Naive B cell (primary cell): ENCODE results near the gene EMD. TPM values are rescaled to one million over a fixed set of nuclear protein-coding genes. Genes with fewer than 3 reads are reported as not detected.

Experiments used
- ATAC-seq, 2 donors: fragments of 150-1000 bp; cut with Tn5 transposase; 2 replicates each; pipeline ENCODE4 v1.10.0; 2021; ENCODE audit warnings: low read depth in 2 of 2, mild to moderate bottlenecking in 2 of 2, moderate library complexity in 2 of 2
- DNase-seq: peaks from one replicate; pipeline ENCODE4 v3.0.0; 2022
- H3K27ac Mint-ChIP-seq, 6 donors: one replicate each; pipeline ENCODE4 v1.8.0; 2020 to 2022; ENCODE audit warnings: mild to moderate bottlenecking in 6 of 6, mixed read lengths in 6 of 6, moderate library complexity in 5 of 6, inconsistent platforms in 2 of 6
- H3K27me3 Mint-ChIP-seq, 3 donors: one replicate each; pipeline ENCODE4 v1.8.0; 2021 to 2022; ENCODE audit warnings: mixed read lengths in 3 of 3, mild to moderate bottlenecking in 1 of 3
- H3K36me3 Mint-ChIP-seq, 2 donors: one replicate each; pipeline ENCODE4 v1.8.0; 2020 to 2022; ENCODE audit warnings: mixed read lengths in 2 of 2, inconsistent platforms in 1 of 2, mild to moderate bottlenecking in 1 of 2
- H3K4me1 Mint-ChIP-seq, 3 donors: one replicate each; pipeline ENCODE4 v1.8.0; 2020 to 2022; ENCODE audit warnings: mixed read lengths in 3 of 3, inconsistent platforms in 1 of 3, mild to moderate bottlenecking in 1 of 3, moderate library complexity in 1 of 3
- H3K4me3 Mint-ChIP-seq, 8 donors: one replicate each; pipeline ENCODE4 v1.8.0; 2020 to 2022; ENCODE audit warnings: mild to moderate bottlenecking in 8 of 8, mixed read lengths in 8 of 8, moderate library complexity in 8 of 8, inconsistent platforms in 2 of 8
- H3K9me3 Mint-ChIP-seq, 7 donors: one replicate each; pipeline ENCODE4 v1.8.0; 2020 to 2022; ENCODE audit warnings: mixed read lengths in 7 of 7, mild to moderate bottlenecking in 5 of 7, inconsistent platforms in 2 of 7, moderate library complexity in 1 of 7
- polyA plus RNA-seq, 6 donors: library from polyadenylated mRNA; unstranded; fragments of 300-500 nt; fragmentation: Illumina TruSeq; gene quantifications; one replicate each; pipeline ENCODE4 v1.2.3, GENCODE V29; 2021; ENCODE audit warnings: low read depth in 6 of 6

Gene EMD
- polyA plus RNA-seq, 6 donors from 2014 or later: 25.0 to 29.6 (median 27.2) TPM

DNA sequence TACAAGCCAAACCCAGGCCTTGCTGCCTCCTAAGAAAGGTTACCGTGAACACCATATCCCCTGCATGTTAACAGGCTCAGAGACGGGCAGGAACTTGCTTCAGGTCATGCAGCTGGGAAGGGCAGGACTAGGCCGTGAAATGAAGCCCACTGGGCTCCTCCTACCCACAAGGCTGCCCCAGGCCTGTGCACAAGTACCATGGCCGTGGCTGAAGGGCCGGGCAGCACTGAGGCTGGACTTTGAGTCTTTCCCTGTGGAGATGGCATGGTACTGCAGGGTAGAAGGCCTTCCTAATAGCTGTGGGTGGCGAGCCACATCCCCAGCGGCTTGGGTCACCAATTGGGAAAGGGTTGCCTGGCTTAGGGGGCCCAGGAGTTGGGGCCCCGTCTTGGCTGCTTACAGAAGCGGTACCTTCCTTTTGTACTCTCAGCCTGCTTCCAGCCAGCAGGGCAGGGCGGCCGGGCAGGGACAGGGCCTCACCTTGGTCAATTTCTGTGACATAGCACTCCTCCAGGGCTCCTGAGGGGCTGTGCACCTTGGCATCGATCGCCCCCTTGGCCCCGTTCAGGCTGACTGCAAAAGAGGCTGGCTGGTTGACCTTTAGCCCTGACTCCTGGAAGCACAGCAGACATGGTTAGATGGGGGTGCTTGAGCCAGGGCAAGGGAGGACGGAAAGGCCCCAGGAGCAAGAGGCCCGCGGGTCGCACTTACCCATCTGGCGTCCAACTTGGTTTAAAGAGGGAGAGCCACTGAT lies 28.5 kb upstream of the EMD start:
- Mint-ChIP-seq H3K27ac (peak overlapping the region in 3 of 6 donors; percentile 66 to 82 (median 77)), H3K4me1 (peaks cover 16 to 31% (median 22%) of the 10 kb centered on the region in 3 donors), H3K27me3 (no peaks in the 10 kb centered on the region), H3K36me3 (no peaks in the 10 kb centered on the region), H3K4me3 (peak overlapping the region in 6 of 8 donors; percentile 29 to 67 (median 46)), H3K9me3 (no peaks in the 10 kb centered on the region)
- no peak for DNase-seq
- ATAC-seq: no peak

DNA sequence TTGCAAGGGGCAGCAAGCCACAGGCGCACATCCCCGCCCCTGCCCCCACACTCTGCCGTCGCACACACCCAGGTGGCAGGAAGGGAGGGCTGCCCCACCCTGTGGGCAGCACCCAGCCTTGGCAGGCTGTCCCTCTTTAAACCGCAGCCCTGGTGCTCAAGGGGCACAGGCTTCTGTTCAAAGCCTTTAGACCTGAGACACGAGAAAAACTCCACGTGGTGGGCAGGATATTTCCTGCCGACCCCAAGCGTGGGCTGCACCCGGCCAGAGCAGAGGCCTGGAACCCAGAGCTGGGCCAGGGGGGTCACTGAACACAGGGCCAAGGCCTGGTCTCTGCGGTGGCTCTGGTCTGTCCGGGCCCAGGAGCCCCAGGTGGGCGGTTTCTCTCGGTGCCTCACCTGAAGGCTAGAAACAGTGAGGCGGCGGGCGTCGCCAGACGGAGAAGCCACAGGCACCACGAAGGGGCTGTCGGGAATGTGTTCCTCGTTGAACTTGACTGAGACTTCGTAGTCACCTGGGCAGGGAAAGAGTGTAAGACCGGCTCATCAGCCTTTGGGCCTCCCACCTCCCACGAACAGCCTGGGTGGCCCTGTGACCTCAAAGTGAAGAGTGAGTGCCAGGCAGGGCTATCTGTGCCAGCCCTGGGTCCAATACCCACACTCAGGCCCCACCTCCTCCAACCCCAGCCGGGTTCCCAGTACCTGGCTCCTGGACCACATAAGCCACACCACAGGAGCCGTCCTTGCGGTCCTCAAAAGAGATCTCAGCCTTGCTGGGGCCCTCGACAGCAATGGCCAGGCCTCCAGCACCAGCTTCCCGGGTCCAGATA lies 27.7 kb upstream of the EMD start:
- ATAC-seq (peak; percentile 54 to 62), DNase-seq (peak; percentile 57)
- Mint-ChIP-seq H3K36me3 (no peaks in the 10 kb centered on the region), H3K4me1 (peaks cover 16 to 31% (median 22%) of the 10 kb centered on the region in 3 donors), H3K27ac (peak overlapping the region in 4 of 6 donors; percentile 59 to 94 (median 74)), H3K9me3 (no peaks in the 10 kb centered on the region), H3K27me3 (no peaks in the 10 kb centered on the region), H3K4me3 (peak overlapping the region in 6 of 8 donors; percentile 29 to 51 (median 46))

DNA sequence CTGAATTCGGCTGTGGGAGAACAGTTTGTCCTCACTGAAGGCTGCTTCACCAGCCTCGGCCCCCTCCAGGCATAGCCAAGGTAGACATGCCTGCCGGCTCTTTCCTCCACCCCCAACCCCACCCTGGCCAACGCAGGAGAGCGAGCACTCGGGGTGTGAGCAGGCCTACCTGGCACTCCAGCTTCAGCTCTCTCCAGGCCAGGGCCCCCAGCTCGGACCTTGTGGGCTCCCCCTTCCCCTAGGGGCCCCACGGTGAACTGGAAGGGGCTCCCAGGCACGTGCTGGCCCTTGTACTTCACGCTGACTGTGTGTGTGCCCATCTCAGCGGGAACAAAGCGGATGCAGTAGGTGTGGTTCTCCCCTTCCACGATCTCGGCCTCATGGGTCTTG lies 27.1 kb upstream of the EMD start:
- DNase-seq (no peak), ATAC-seq (no peak)
- no peaks in the 10 kb centered on the region for H3K9me3 Mint-ChIP-seq
- H3K4me1 Mint-ChIP-seq: peaks cover 16 to 30% (median 21%) of the 10 kb centered on the region in 3 donors
- no peaks in the 10 kb centered on the region for H3K36me3 Mint-ChIP-seq
- peak overlapping the region in 4 of 8 donors; percentile 22 to 51 (median 46) for H3K4me3 Mint-ChIP-seq
- peak overlapping the region in 2 of 6 donors; percentile 66 to 67 for H3K27ac Mint-ChIP-seq
- no peaks in the 10 kb centered on the region for H3K27me3 Mint-ChIP-seq

DNA sequence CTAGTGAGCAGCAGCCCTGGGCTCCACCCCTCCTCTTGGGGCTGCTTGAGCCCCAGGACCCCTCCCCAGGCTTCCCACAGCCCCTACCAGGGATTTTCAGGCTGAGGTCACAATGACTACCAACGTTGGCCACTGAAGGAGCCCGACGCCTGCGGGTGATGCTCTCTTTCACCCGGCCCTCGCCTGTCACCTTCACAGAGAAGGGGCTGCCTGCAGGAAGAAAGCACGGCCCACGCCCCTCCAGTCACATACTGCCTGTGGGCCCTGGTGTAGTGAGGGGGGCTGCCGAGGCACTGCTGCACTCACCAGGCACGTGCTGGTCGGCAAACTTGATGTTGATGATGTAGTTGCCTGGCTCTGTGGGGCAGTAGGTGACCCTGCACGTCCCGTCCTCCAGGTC lies 26.6 kb upstream of the EMD start:
- Mint-ChIP-seq H3K9me3 (no peaks in the 10 kb centered on the region), H3K27ac (peak overlapping the region in 3 of 6 donors; percentile 33 to 34 (median 34)), H3K36me3 (no peaks in the 10 kb centered on the region), H3K4me3 (peak overlapping the region in 1 of 8 donors; percentile 48), H3K27me3 (no peaks in the 10 kb centered on the region), H3K4me1 (peaks cover 11 to 25% (median 17%) of the 10 kb centered on the region in 3 donors)
- no peak for DNase-seq
- no peak for ATAC-seq

DNA sequence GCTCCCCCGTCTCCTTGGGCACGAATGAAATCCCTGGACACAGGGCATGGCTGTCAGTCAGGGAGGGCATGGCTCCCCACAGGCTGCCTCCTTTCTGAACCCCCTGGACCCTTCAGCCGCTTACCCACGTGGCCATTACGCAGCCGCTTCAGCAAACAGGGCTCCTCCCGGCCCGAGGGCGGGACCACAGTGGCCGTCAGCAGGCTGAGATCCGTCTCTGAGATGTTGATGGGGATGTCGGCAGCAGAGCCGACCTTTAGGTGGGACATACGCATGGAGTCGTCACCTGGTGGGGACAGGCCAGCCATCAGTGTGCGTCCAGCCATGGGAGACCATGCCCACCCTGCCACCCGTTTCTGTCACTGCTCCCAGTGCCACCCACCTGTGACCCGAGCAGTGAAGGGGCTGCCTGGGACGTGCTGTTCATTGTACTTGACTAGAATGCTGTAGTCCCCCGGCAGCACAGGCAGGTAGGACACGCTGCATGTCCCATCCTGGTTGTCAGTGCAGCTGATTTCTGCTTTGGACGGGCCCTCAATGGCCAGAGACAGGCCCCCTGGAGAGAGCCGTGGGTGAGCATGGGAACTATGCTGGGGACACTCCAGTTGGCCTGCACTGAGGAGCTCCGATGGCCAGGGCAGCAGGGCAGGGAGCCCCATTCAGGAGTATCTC lies 25.8 kb upstream of the EMD start:
- H3K4me1 Mint-ChIP-seq: peaks cover 6 to 18% (median 15%) of the 10 kb centered on the region in 3 donors
- H3K36me3 Mint-ChIP-seq: no peaks in the 10 kb centered on the region
- peak overlapping the region in 3 of 6 donors; percentile 16 to 79 (median 37) for H3K27ac Mint-ChIP-seq
- ATAC-seq (no peak), DNase-seq (no peak)
- no peaks in the 10 kb centered on the region for H3K27me3 Mint-ChIP-seq
- H3K4me3 Mint-ChIP-seq: peak overlapping the region in 1 of 8 donors; percentile 12
- H3K9me3 Mint-ChIP-seq: no peaks in the 10 kb centered on the region

DNA sequence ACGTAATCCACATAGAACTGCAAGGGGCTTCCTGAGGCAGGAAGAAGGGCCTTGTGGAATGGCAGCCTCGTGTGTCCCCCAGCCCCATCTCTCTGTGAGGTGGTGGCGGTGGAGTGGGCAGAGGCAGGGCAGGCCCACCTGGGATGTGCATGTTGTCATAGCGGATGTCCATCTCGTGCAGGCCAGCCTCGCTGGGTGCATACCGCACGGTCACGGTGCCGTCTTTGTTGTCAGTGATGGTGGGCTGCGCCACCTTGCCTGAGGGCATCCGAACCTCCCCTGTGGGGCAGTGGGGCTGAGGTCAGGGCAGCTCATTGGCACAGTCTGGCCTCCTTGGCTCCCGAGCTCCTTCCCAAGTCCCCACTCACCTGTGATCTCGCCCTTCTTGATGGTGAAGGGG lies 25.1 kb upstream of the EMD start:
- no peak for DNase-seq
- no peak for ATAC-seq
- Mint-ChIP-seq H3K4me3 (no peak overlapping the region), H3K36me3 (no peaks in the 10 kb centered on the region), H3K9me3 (no peaks in the 10 kb centered on the region), H3K27me3 (no peaks in the 10 kb centered on the region), H3K27ac (peak overlapping the region in 2 of 6 donors; percentile 16 to 37), H3K4me1 (peaks cover 10 to 16% (median 15%) of the 10 kb centered on the region in 3 donors)

DNA sequence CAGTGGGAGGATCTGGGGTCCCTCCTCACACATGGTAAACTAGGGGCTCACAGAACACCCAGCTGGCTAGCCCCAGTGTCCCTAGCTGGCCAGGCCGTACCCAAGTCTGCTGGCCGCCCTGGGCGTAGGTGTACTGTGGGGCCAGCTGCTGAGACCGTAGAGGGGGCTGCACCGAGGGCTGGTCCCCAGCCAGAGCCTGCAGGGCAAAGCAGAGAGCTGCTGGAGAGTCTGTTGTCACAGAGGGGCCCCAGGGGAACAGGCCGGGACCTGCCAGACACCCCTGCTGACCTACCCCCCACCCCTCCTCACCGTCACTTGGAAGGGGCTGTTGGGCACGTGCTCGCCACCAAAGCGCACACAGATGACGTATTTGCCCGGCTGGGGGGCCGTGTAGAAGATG lies 24.6 kb upstream of the EMD start:
- H3K36me3 Mint-ChIP-seq: no peaks in the 10 kb centered on the region
- no peaks in the 10 kb centered on the region for H3K9me3 Mint-ChIP-seq
- ATAC-seq (no peak), DNase-seq (no peak)
- no peak overlapping the region for H3K4me3 Mint-ChIP-seq
- H3K27me3 Mint-ChIP-seq: no peaks in the 10 kb centered on the region
- H3K27ac Mint-ChIP-seq: no peak overlapping the region
- peaks cover 10 to 16% (median 15%) of the 10 kb centered on the region in 3 donors for H3K4me1 Mint-ChIP-seq

DNA sequence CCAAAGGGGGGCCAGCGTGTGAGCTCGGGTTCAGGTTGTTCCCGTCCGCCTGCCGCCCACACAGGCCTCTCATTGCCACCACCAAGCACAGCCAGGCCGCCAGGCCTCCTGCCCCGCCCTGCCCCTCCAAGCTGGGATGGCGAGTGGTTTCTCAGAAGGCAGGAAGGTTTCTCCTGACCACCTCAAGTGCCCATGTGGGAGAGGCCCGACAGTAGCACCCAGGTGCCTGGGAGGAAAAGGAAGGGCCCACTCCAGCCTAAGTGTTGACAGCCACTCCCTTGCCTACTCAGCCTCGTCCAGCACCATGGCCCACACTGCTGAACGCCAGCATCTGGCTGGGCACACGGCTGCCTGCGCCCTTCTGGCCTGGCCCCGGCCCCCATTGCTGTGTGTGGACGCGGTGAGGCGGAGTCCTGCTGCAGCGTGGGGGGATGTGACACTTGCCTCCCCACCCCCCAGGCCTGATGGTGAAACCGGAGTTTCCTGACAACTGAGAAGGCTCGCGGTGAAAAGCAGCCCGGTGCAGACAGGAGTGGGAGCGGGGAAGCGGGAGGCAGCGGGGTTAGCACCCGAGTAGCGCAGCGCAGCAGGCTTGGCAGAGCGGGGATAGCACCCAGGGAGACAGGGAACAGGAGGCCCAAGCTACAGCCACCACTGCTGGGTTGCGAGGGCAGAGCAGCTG lies 23.9 kb upstream of the EMD start:
- DNase-seq: no peak
- Mint-ChIP-seq H3K4me3 (no peak overlapping the region), H3K27ac (no peak overlapping the region)

DNA sequence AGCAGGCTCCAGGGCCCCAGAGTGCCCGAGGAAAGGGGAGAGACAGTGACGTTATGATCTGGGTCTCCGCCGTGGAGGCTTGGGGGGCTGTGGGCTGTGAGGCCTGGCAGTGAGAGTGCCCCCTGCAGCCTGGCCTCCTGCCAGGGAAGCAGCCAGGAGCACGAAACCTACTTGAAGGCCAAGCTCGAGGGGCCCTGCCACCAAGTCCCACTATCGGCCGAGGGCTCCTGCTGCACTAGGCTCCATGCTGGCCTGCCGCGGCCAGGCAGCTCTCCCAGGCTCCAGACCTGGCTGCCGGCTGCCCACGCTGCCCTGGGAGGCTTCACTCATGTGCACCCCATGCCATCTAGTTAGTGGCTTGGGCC lies 23.3 kb upstream of the EMD start:
- DNase-seq: no peak
- H3K4me1 Mint-ChIP-seq: peaks cover 9 to 11% (median 10%) of the 10 kb centered on the region in 3 donors
- no peak overlapping the region for H3K27ac Mint-ChIP-seq

More for the DNA sequence above, 23.9 kb upstream of the EMD start:
- H3K27me3 Mint-ChIP-seq: no peaks in the 10 kb centered on the region
- no peaks in the 10 kb centered on the region for H3K36me3 Mint-ChIP-seq
- no peaks in the 10 kb centered on the region for H3K9me3 Mint-ChIP-seq
- no peak for ATAC-seq
- H3K4me1 Mint-ChIP-seq: peaks cover 10 to 15% (median 15%) of the 10 kb centered on the region in 3 donors

DNA sequence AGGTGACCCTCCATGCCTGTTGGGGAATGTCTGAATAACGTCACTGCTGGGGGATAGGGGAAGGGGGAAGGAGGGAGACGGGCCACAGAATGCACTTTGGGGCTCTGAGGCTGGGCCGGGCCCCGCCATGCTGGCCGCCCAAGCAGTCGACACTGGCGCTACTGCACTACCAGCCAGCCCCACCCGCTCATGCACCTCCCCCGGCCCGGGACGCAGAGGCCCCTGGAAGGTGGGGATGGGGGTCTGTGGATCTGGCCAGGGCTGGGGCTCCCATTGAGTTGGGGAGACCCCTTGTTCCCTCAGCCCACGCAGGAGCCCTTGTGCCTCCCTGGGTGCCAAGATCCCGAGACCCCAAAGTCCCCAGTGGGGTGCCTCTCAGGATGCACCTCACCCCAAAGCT lies 22.5 kb upstream of the EMD start:
- Mint-ChIP-seq H3K4me3 (no peak overlapping the region), H3K27me3 (no peaks in the 10 kb centered on the region), H3K4me1 (peaks cover 3 to 6% (median 6%) of the 10 kb centered on the region in 3 donors), H3K36me3 (no peaks in the 10 kb centered on the region), H3K9me3 (no peaks in the 10 kb centered on the region), H3K27ac (no peak overlapping the region)
- DNase-seq (no peak), ATAC-seq (no peak)

More for the DNA sequence above, 23.3 kb upstream of the EMD start:
- Mint-ChIP-seq H3K9me3 (no peaks in the 10 kb centered on the region), H3K36me3 (no peaks in the 10 kb centered on the region), H3K27me3 (no peaks in the 10 kb centered on the region), H3K4me3 (no peak overlapping the region)
- no peak for ATAC-seq

DNA sequence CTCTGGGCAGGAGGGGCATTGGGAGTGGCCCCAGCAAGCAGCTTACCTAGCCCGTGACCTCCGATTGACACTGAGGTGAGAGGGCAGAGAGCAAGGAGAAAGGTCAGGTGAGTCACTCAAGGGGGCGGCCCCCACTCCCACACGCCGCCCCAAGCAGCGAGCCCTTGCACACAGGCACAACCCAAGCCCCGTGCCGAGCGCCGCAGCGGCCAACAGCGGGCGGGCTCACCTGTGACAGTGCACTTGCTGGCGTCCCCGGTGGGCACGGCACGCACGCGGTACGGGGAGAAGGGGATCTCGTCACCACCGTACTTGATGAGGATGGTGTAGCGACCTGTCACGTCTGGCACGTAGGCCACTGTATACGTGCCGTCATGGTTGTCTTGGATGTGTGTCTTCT lies 21.9 kb upstream of the EMD start:
- Mint-ChIP-seq H3K27me3 (no peaks in the 10 kb centered on the region), H3K4me3 (no peak overlapping the region), H3K27ac (peak overlapping the region in 1 of 6 donors; percentile 75), H3K9me3 (no peaks in the 10 kb centered on the region), H3K4me1 (peaks cover 0 to 4% (median 2%) of the 10 kb centered on the region in 3 donors), H3K36me3 (no peaks in the 10 kb centered on the region)
- DNase-seq: no peak
- no peak for ATAC-seq

DNA sequence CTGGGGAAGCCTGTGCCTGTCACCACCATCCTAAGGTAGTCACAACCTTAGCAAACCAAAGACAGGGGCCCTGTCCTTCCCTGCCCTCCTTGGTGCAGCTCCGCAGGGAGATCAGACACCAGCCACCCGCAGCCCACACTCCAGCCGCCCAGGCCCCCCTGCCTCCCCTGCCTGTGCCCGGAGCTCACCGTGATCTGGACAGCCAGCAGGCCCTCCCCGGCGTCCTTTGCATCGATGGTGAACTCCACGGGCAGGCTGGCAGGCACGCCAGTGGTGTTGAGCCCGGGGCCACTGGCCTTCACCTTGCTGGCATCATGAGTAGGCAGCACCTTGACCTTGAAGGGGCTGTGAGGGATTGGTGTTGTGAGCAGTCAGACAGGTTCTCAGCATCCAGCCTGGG lies 21.1 kb upstream of the EMD start:
- H3K27ac Mint-ChIP-seq: no peak overlapping the region
- H3K9me3 Mint-ChIP-seq: no peaks in the 10 kb centered on the region
- no peak for DNase-seq
- H3K36me3 Mint-ChIP-seq: no peaks in the 10 kb centered on the region
- no peak overlapping the region for H3K4me3 Mint-ChIP-seq
- H3K4me1 Mint-ChIP-seq: peaks cover 0 to 4% (median 0%) of the 10 kb centered on the region in 3 donors
- no peak for ATAC-seq
- no peaks in the 10 kb centered on the region for H3K27me3 Mint-ChIP-seq

DNA sequence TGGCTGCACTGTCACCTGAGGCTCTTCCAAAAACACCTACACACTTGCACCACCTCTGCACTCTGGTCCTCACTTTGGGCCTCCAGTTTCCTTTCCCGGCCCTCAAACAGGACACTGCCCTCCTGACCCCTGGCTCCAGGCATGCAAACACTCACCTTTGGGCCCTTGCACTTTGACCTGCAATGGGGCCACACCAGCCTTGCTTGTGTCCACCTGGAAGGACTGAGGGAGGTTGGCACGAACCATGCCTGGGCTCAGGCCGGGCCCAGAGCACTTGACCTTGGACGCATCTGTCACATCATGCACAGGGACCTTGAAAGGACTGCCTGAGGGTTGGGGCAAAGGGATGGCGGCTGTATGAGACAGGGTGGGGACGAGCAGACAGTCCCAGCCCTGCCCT lies 20.3 kb upstream of the EMD start:
- no peaks in the 10 kb centered on the region for H3K36me3 Mint-ChIP-seq
- H3K4me3 Mint-ChIP-seq: no peak overlapping the region
- peaks cover 0 to 4% (median 0%) of the 10 kb centered on the region in 3 donors for H3K4me1 Mint-ChIP-seq

More for the DNA sequence above, 20.3 kb upstream of the EMD start:
- DNase-seq: no peak
- Mint-ChIP-seq H3K27ac (peak overlapping the region in 2 of 6 donors; percentile 80 to 87), H3K9me3 (no peaks in the 10 kb centered on the region), H3K27me3 (no peaks in the 10 kb centered on the region)
- ATAC-seq: no peak
